Peyer's patch (tissue), 4 donors: ENCODE results near the gene ADIPOR2. TPM values are rescaled to one million over a fixed set of nuclear protein-coding genes. Genes with fewer than 3 reads are reported as not detected.

Experiments
- DNase-seq, 3 donors: peaks; one replicate each; pipeline ENCODE4 v3.0.0-alpha.2; 2017 to 2019
- H3K27ac ChIP-seq, 4 donors: fragments of 200-600 bp; sonication (generic); one replicate each; pipeline ENCODE4 v1.5.1; 2016 to 2019
- H3K27me3 ChIP-seq, 2 donors: fragments of 200-600 bp; sonication (generic); one replicate each; pipeline ENCODE4 v1.5.1; 2019
- H3K36me3 ChIP-seq, 3 donors: fragments of 200-600 bp; sonication (generic); one replicate each; pipeline ENCODE4 v1.5.1; 2016 to 2019
- H3K4me1 ChIP-seq, 4 donors: fragments of 200-600 bp; sonication (generic); one replicate each; pipeline ENCODE4 v1.5.1; 2016 to 2019
- H3K4me3 ChIP-seq, 4 donors: fragments of 200-600 bp; sonication (generic); 1 replicate in 3 of 4; 2 replicates in 1 of 4; pipeline ENCODE4 v1.5.1; 2016 to 2019; ENCODE audit warnings: mild to moderate bottlenecking in 1 of 4
- H3K9me3 ChIP-seq, 4 donors: fragments of 200-600 bp; sonication (generic); one replicate each; pipeline ENCODE4 v1.5.1; 2016 to 2019; ENCODE audit warnings: mild to moderate bottlenecking in 1 of 4
- CTCF ChIP-seq, 6 experiments: fragments of 450-650 bp in 4 of 6; fragments of 200-600 bp in 2 of 6; sonication (generic) in 1 of 6; IDR thresholded peaks; one replicate each; pipeline ENCODE4 v1.5.1; 2017 to 2019; ENCODE audit warnings: antibody characterized with exemption in 6 of 6, mild to moderate bottlenecking in 3 of 6, moderate library complexity in 1 of 6
- POLR2A ChIP-seq, 2 donors: fragments of 450-650 bp; IDR thresholded peaks; one replicate each; pipeline ENCODE4 v1.5.1; 2017; ENCODE audit warnings: antibody characterized with exemption in 2 of 2, mild to moderate bottlenecking in 2 of 2, moderate library complexity in 2 of 2
- total RNA-seq, 4 donors: library from RNA; depleted of rRNA; stranded (reverse); fragments of >200 nt; gene quantifications; one replicate each; pipeline ENCODE4 v1.1.0, GENCODE V29; 2016

The ADIPOR2 gene
- total RNA-seq, 4 donors from 2014 or later, result 26.4 to 89.1 (median 73.9) TPM

GRCh38 chr12:1826867-1827705 lies 136.2 kb downstream of the ADIPOR2 start:
- Histone ChIP-seq H3K27me3 (no peaks in the 10 kb centered on the region), H3K4me3 (no peak overlapping the region), H3K36me3 (no peaks in the 10 kb centered on the region), H3K4me1 (no peaks in the 10 kb centered on the region), H3K27ac (no peak overlapping the region), H3K9me3 (no peaks in the 10 kb centered on the region)
- no peak for TF ChIP-seq CTCF (IDR thresholded peaks at IDR 0.05)
- DNase-seq, result no peak

- no peaks in the 10 kb centered on the region for H3K9me3 ChIP-seq
- no peak for DNase-seq
- H3K4me3 ChIP-seq, result no peak overlapping the region
- H3K36me3 ChIP-seq, result no peaks in the 10 kb centered on the region
- TF ChIP-seq CTCF (IDR thresholded peaks at IDR 0.05), result no peak
- TF ChIP-seq POLR2A (IDR thresholded peaks at IDR 0.05), result no peak
- H3K27me3 ChIP-seq, result no peaks in the 10 kb centered on the region
- no peak overlapping the region for H3K27ac ChIP-seq
- no peaks in the 10 kb centered on the region for H3K4me1 ChIP-seq
Measured at GRCh38 chr12:1827826-1828805, 137.2 kb downstream of the ADIPOR2 start.

GRCh38 chr12:1828856-1829255 lies 138.0 kb downstream of the ADIPOR2 start:
- no peaks in the 10 kb centered on the region for H3K9me3 ChIP-seq
- no peak for DNase-seq
- TF ChIP-seq CTCF (IDR thresholded peaks at IDR 0.05) (no peak), POLR2A (IDR thresholded peaks at IDR 0.05) (no peak)

GRCh38 chr12:1829306-1829900 lies 138.5 kb downstream of the ADIPOR2 start:
- H3K9me3 ChIP-seq, result no peaks in the 10 kb centered on the region
- H3K27me3 ChIP-seq, result no peaks in the 10 kb centered on the region
- H3K4me1 ChIP-seq, result no peaks in the 10 kb centered on the region
- H3K27ac ChIP-seq, result no peak overlapping the region
- H3K4me3 ChIP-seq, result no peak overlapping the region
- H3K36me3 ChIP-seq, result no peaks in the 10 kb centered on the region
- TF ChIP-seq POLR2A (IDR thresholded peaks at IDR 0.05) (no peak), CTCF (IDR thresholded peaks at IDR 0.05) (no peak)
- DNase-seq, result no peak

More at GRCh38 chr12:1828856-1829255, 138.0 kb downstream of the ADIPOR2 start:
- no peaks in the 10 kb centered on the region for H3K4me1 ChIP-seq
- no peak overlapping the region for H3K4me3 ChIP-seq
- H3K27me3 ChIP-seq, result no peaks in the 10 kb centered on the region
- no peaks in the 10 kb centered on the region for H3K36me3 ChIP-seq
- H3K27ac ChIP-seq, result no peak overlapping the region

GRCh38 chr12:1830401-1830845 lies 139.6 kb downstream of the ADIPOR2 start:
- TF ChIP-seq CTCF (IDR thresholded peaks at IDR 0.05), result no peak
- TF ChIP-seq POLR2A (IDR thresholded peaks at IDR 0.05), result no peak

More at GRCh38 chr12:1830401-1830845, 139.6 kb downstream of the ADIPOR2 start:
- Histone ChIP-seq H3K9me3 (no peaks in the 10 kb centered on the region), H3K27me3 (no peaks in the 10 kb centered on the region), H3K27ac (no peak overlapping the region), H3K36me3 (no peaks in the 10 kb centered on the region), H3K4me3 (no peak overlapping the region), H3K4me1 (no peaks in the 10 kb centered on the region)
- DNase-seq, result no peak
